ENCODE data around the gene SYT15.
"Not testable (repeated sequence)": the region's sequence is repeated elsewhere in the genome, so short reads cannot be mapped to it uniquely, and the experiment has no call there.

- TF ChIP-seq POLR2A, CTCF (IDR thresholded peaks at IDR 0.05): not testable (repeated sequence)
Observed at GRCh38 chr10:46635364-46635959, 56.5 kb downstream of the SYT15 start.

All from Peyer's patch (tissue), 4 donors.